CD1c-positive myeloid dendritic cell (primary cell): ENCODE data around the gene ABLIM1.

Source experiments
- DNase-seq: peaks from one replicate; pipeline ENCODE4 v3.0.0-alpha.2; 2016; ENCODE audit errors: extremely low spot score

ABLIM1 gene

DNA sequence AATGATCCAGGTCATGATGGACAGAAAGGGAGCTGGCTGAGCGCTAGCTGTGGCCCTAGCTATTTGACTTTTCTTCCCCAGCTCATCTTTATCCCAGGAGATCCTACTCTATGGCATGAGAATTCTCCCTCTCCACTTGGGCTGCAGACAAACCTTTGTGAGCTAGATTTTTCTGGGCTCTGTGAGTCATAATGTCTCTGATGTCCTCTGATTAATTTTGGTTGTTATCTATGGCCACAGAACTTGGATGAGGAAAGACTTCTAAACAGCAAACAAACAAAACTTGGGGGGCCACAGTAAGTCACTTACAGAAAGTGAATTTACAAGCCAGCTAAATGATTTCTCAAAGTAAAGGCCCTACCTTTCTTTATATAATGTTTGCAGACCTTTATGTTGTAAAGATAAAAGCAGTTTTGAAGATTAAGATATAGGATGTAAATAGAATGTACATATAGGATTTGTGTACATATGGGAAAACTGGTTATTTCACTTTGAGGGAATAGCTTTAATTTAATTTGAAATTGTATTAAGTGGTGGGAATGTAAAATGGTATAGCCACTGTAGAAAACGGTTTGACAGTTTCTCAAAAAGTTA, 10.4 kb downstream of the ABLIM1 start:
- DNase-seq = no peak

DNA sequence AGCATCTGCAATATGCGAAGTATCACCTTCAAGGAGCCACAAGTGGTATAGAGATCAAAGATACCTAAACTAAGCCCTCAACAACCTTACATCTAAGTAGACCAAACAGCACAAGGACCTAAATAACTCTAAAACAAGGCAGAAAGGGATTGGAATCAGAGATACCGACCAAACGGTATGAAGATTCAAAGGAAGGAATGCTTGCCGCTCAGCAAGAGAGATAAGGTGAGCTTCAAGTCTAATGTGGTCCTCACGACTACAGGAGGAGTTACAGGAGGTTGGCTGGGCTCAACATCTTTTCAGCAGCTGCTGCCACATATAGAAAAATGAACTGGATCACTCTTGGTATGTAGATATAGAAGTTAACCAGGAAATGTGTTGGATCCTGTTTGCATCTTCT, 11.6 kb downstream of the ABLIM1 start:
- no peak for DNase-seq

DNA sequence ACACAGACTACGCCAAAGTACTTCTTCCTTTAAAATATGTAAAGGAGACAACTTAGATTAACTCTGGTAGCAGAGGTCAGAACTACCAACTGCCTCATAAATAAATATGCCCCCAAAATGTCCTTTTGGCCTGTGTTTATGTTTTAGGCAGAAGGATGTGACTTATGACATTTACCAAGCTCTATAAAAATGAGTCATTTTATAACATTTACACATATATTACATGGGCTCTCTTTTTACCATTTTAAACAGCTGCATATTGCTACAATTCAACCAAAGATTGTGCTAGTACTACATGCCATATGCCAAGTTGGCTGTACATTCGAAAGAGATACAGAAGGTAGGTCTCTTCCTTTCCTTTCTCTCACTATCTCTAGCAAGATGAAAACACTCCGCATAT, 12.4 kb downstream of the ABLIM1 start:
- DNase-seq = no peak

DNA sequence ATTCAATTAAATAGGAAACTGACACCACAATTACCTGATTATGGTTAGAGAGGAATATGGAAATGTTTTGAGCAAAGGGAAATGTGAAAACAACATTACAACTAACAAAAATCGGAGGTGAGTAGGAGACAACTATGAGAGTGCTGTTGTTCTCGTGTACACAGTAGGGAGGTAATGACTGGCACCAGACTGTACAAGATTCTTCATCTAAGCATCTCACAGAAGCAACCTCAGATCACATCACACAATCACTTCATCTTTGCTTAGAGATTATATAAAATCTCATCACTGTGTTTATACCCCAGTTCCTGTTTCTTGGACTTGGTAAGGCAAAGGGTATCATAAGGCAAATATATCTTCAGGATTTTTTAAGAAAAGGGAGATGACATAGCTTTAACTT, 14.9 kb downstream of the ABLIM1 start:
- no peak for DNase-seq

DNA sequence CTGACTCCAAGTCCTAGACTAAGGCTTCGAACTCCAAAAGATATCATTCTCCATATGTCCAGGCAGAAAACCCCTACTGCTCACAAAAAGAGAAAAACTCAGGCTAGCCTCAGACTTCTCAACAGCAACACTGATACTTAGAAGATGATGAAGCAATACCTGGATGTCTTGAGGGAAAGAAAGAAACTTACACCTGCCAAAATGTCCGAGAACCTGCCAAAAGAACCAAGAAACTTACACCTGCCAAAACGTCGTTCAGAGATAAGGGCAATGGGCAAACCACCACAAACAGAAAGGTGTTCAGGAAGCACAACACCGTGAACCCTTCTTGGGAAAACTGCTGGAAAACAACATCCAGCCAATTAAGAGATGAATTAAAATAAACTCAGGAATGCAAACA, 15.3 kb downstream of the ABLIM1 start:
- no peak for DNase-seq

DNA sequence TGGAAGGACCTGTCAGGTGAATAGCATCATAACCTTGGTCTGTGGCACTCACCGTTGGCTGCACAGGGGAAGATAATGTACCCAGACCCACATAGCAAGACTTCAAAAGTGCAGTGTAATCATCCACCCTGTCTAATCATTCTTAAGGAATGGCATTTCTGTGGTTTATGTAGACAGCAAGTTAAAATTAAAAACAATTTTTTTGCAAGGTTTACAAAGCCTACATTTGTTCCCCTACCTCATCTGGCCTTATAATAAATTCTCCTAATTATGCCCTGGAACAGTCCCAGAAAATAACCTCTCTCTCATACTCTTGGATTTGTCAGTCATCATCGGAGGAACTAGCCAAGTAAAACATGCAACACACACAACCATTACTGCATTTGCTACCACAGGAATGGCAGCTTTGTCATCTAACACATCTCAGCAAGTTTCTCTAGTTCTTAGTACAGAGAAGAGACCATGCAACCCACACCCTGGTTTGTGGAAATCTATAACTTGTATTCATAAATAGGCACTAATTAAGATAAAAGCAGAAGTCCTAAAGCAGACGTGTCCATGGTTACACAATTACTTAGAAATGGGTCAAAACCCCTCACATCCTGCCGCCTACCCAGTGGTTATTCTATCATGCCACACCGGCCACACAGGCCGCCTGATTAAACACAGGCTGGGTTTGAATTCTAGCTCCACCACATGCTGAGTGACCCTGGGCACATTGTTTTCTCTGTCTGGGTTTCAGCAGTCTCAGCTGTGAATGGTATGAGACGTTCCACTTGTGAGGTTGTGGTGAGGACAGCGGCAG, 19.1 kb downstream of the ABLIM1 start:
- DNase-seq = peak; percentile 9

DNA sequence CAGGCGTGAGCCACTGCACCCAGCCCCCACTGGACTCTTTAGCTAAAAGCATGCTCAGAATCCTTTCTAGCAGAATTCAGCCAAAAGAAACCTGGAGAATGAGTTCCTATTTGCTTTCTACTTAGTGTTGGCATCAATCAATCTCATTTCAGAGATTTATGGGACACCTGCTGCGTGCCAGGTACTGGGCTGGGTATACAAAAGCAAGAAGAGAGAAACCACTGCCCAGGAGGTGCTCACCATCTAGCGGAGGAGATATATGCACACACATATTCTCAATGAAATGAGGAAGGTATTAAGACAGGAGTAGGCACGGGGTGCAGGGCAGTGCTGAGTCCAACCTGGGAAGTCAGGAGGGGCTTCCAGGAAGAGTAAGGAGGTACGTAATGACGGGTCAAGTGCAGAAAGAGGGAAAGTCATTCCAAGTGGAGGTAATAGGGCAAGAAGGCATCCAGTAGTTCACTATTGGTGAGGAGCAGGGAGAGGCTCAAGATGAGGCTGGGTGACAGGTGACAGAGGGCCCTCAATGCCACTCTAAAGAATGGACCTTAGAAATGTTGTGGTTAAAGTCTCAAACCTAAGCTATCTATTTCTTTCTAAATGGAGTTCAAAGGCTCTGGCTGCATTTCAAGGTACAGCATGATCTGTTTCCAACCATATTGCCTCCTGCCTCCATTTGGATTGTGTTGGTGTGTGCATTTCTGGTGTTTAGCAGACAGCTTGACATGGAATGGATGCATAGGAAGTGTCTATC, 22.1 kb downstream of the ABLIM1 start:
- no peak for DNase-seq

DNA sequence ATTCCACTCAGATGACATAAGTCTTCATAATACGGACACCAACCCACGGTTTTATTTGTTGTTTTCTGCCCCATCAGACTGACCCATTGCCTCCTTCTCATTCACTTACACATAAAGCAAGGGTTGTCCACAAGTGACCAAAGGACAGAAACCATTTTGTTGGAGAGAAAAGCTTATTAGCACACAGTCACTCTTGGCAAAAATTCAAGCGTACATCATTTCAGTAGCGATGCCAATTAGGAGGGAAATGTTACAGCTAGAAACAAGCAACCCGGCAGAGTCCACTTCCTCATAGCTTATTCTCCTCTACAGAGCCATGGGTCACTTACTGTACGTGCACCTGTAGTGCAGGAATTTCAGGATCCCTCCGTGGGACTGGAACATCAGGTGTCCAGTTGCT, 23.0 kb downstream of the ABLIM1 start:
- DNase-seq = no peak

DNA sequence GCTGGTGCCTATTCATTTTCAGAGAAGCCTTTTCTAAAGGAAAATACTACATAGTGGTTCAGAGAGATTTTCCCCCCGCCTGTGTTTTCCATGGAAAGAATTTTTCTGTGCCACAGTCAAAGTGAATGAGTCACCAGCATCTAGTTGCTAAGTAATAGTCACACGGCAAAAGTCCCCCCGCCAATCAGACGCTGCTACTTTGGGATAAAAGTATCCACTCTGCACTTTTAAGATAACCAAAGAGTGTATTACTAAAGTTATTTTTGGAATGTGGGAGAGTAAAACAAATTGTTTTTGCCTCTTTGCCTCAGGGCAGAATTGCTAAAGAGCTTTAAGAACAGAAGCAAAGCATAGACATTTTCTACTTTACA, 23.5 kb downstream of the ABLIM1 start:
- no peak for DNase-seq

DNA sequence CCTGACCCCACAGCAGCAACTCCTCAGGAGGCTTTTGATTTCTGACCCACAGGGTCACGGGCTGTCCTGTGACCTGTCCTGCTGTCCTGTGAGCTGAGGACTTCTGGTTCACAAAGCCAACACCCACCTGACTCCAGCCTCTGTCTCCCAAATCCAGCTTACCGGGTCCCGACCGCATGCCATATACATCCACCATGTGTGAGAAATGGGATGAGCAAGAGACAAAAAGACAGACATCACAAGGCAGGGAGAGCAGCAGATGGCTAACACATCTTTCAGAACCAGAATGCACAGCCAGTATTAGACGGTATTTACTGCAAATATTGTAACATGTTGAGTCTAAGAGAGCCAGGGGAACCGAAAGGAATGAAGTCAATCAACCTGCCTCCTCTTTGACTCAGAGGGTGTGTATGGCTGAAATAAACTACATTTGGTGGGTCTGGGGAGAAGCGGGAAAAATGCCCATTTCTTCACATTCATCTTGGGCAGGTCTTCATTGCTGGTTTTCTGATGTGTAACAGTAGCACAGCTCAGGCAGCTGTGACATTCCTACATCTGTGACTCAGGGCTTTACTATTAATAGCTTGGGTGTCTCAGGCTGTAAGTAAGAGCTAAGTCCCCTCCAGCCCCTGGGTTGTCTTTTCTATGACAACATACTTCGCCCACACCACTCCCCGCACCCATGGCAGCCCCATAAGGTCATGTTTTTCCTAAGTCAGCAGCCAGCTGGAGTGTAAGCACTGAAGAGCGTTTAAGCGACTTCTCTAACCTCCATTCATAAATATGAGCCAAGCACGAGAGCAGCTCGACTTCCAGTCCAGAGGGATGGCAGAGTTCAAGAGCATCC, 25.0 kb downstream of the ABLIM1 start:
- no peak for DNase-seq

DNA sequence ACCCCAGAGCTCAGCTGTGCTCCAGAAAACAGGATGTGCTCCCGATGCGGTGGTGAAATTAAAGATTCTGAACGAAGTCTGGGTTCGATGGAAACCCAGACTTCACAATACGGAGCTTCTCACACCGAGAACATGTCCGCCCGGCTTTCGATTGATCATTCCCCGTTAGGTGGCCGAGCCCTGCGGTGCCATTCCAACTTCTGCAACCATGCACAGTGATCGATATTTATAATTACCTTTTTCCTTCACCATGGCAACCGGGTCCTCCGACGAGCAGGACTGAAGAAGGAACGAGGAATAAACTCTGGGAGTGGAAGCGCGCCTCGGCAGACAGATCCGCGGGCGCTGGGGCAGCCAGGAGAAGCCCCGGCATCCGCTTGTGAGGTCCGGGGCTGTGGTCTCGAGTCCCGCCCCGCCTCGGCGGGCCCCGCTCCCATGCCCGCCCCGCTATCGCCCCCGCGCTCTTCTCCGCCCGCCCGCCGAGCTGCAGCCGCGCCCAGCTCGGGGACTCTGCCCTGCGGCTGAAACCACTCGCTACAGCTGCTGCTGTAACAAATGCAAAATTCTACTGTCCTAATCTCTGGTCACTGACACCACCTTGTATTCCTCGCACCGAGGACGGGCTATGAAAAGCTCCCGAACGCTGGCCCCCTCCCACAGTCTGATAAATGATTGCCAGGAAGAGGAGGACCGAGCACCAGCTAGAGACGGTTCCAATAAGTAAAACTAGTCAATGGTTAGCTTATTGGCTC, 26.2 kb downstream of the ABLIM1 start:
- DNase-seq = peak; percentile 10

DNA sequence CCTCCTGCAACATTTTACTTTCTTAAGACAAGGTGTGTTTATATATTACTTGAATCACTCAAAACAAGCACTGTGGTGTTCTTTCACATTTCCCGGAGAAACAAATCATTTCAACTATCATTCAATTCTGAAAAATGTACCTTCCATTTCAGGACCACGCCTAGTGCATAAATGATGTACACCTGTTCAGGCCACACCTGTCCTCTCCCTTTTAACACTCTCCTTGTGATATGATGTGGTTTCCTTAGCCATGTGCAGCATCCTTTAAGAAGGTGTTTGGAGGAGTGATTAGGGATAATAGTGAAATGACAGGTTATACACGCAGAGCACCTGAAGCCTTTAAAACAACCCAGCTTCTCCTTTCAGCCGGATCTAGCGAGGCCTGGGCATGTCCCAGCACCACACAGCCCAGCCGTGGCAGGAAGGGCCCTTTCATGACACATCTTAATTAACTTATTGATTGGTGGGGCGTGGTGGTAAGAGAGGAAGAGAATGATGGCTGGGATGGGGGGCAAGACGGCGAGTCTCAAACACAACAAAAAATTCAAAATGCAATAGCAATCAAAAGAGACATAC, 26.9 kb downstream of the ABLIM1 start:
- no peak for DNase-seq

DNA sequence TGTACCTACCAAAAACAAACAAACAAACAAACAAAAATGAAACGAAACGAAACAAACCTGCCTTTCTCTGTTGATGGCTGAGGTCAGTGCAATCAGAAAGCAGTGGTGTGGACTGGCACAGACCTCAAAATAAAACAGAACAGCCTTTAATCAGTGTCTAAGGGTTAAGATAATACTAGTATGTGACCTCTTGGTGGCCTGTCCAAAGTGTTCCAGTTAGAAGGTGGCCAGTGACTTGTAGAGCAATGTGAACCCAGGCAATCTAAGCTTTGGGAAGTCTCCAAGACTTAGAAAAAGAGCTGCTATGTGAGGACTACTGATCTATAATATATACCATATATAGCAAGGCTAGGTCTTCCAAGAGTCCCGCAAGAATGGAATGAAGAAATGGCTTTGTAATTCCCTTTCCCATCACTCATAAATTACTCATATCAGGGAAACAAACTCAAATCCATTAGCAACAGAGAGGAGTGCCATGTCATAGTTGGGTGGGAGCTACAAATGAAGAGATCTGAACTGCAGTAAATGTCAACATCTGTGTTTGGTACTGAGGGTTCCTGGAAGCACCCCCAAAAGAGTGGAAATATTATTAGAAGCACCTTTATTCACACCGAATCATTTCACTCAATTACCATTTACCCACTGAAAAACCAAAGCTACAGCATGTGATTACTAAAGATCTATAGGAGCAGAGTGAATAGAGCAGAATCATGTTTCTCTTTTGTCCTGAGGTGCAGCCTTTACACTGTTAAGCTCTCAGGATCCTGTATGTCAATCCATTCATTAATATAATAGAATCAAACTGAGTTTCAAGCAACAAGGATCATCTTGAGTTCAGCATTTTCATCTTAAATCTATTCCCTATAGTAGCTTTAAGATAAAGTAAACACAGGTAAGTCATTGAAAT, 28.0 kb downstream of the ABLIM1 start:
- no peak for DNase-seq

DNA sequence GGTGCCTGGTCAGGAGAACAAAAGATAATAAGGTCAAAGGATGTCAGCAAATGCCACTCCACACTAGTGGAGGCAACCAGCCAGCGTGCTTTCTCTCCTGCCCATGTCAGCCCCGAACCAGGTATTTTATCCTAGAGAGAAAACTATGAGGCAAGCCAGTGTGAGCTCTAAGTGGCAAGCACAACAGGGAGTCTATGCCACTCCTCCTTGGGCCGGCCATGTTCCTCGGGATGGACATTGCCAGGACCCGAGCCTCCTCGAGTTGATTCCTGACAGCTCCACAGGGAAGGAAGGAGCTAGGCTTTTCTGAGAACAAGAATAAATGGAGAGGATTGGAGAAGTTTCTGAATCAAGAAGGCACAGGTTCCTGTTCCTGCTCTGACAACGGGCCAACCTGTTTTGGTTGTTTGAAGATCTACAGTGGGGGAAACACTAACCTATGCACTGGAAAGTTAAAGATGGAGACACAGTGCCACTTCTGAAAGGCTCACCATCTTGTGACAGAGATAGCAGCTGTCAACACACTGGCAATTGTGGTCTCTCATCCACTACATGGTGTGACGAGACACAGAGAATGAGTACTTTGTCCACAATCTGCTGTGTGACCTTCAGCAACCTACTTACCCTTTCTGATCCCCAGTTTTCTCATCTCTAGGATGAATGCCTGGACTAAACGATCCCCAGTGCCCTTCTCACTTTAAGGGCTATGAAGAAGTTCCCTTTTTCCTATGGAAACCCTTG, 28.8 kb downstream of the ABLIM1 start:
- DNase-seq = no peak

DNA sequence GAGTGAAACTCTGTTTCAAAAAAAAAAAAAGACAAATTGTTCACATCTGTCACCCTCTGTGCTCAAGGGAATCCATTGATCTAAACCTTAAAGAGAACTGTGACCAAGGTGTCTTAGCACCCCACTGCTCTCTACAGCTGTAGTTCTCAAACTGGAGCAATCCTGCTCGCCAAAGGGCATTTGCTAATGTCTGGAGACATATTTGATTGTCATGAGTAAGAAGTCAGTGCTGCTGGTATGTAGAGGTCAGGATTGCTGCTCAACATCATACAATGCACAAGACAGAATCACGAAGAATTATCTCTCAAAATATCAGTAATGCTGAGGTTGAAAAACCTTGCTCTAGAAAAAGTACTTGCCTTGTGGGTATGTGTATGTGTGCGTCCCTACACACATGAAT, 30.0 kb downstream of the ABLIM1 start:
- no peak for DNase-seq

DNA sequence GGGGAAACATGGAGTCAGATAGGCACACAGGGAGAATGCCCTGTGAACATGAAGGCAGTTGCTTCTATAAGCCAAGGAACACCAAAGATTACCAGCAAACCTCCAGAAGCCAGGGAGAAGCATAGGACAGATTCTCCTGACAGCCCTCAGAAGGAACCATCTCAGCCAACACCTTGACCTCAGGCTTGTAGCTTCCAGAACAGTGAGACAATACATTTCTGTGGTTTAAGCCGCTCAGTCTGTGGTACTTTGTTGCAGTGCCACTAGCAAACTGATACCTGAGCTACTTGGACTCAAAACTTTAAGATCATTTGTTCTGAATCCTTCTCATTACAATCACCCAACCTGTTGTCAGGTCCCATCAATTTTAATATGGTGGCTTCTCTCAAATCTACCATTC, 31.2 kb downstream of the ABLIM1 start:
- no peak for DNase-seq

DNA sequence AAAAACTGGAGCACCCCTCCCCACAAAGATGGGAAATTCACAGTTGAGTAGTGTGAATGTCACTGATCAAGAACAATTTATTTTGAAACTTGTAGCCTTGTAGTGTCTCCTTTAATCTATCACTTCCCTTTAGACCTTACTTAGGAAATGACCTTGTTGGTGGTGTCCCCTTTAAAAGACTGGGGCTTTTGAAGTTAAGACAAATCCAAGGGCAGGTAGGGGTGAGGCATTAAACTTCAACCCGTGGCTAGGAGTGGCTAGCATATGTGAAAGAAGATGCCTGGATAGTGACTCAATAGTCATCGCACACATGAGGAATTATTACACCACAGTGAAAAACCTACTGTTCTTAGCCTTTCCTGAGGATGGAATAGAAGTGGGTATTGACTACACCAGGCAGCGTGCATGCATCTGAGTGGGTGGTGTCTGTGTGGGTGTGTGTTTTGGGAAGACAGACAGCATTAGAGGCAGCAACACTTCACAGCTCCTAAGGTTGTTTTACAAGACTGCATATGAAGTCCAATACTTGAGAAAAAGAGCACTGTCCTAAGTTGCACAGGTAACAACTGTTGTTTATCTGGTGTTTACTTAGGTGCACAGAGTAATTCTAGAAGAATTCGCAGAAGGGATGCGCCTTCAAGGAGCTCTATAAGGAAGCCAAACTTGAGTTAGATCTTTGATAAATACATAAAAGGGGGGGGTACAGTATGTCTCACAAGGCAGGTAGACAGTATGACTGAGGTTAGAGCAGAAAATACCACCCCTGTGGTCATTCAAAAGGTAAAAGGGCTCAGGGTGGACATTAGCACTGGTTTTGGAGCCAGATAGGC, 32.9 kb downstream of the ABLIM1 start:
- no peak for DNase-seq

DNA sequence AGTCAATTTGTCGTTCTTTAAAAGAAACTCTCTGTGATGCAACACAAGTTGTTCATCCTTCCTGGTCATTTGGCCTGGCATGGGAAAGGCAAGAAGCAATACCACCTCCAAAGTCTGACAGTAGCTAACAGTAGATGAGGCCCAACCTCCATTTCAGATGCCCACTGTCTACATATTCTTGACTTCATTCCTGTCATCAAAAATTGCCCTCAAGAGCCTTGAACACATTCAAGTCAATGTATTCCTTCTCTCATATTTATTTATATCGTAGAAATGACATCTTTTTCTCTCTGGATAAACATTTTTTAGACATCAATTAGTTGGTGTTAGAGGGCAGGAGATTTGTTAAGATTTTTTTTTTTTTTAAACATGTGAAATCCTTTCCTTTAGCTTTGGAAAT, 33.7 kb downstream of the ABLIM1 start:
- no peak for DNase-seq
